Endometrial microvascular endothelial cells (primary cell): ENCODE data around the gene KCNJ8. TPM values are rescaled to one million over a fixed set of nuclear protein-coding genes. Genes with fewer than 3 reads are reported as not detected.
"Not testable (repeated sequence)": the region's sequence is repeated elsewhere in the genome, so short reads cannot be mapped to it uniquely, and the experiment has no call there.

Experiments
- in situ Hi-C: cut with HindIII; loops from 2 replicates; pipeline ENCODE4 v1.10.0; 2017; ENCODE audit warnings: low sequenced_read_pairs, low pct_unique_long_range_greater_than_20kb; ENCODE audit errors: inconsistent ontology term
- total RNA-seq: library from RNA; depleted of rRNA; stranded (reverse); fragments of >200 nt; gene quantifications from one replicate; pipeline ENCODE4 v1.2.3, GENCODE V29; 2015; ENCODE audit errors: inconsistent ontology term

Gene KCNJ8
- total RNA-seq: not detected

- in situ Hi-C loops: no loop called here
These were observed at the start of gene KCNJ8 for GRCh38 chr12:21774358-21775132. KCNJ8 (minus strand) TSS chr12:21774706; CDS start chr12:21773616, 1,090 bp downstream.

GRCh38 chr12:21823581-21823980 lies 49.1 kb upstream of the KCNJ8 start:
- in situ Hi-C loops: no loop called here

- in situ Hi-C loops: no loop called here
These were observed 45.2 kb upstream of the KCNJ8 start for GRCh38 chr12:21819678-21820077.

- in situ Hi-C loops: no loop called here
These were observed 44.7 kb upstream of the KCNJ8 start for GRCh38 chr12:21819236-21819635.

GRCh38 chr12:21818627-21819026 lies 44.1 kb upstream of the KCNJ8 start:
- in situ Hi-C loops: no loop called here

GRCh38 chr12:21815306-21816062 lies 41.0 kb upstream of the KCNJ8 start:
- in situ Hi-C loops: no loop called here

GRCh38 chr12:21814814-21815213 lies 40.3 kb upstream of the KCNJ8 start:
- in situ Hi-C loops: no loop called here

GRCh38 chr12:21814327-21814726 lies 39.8 kb upstream of the KCNJ8 start:
- in situ Hi-C loops: no loop called here

GRCh38 chr12:21813751-21814150 lies 39.2 kb upstream of the KCNJ8 start:
- in situ Hi-C loops: no loop called here

GRCh38 chr12:21813125-21813524 lies 38.6 kb upstream of the KCNJ8 start:
- in situ Hi-C loops: no loop called here

GRCh38 chr12:21812340-21812739 lies 37.8 kb upstream of the KCNJ8 start:
- in situ Hi-C loops: not testable (repeated sequence)

GRCh38 chr12:21809100-21809499 lies 34.6 kb upstream of the KCNJ8 start:
- in situ Hi-C loops: no loop called here

- in situ Hi-C loops: no loop called here
These were observed 31.7 kb upstream of the KCNJ8 start for GRCh38 chr12:21806255-21806654.

GRCh38 chr12:21801522-21802288 lies 27.2 kb upstream of the KCNJ8 start:
- in situ Hi-C loops: no loop called here

GRCh38 chr12:21800011-21800410 lies 25.5 kb upstream of the KCNJ8 start:
- in situ Hi-C loops: no loop called here

GRCh38 chr12:21797539-21797938 lies 23.0 kb upstream of the KCNJ8 start:
- in situ Hi-C loops: no loop called here

- in situ Hi-C loops: no loop called here
These were observed 21.3 kb upstream of the KCNJ8 start for GRCh38 chr12:21795648-21796328.

- in situ Hi-C loops: not testable (repeated sequence)
These were observed 20.5 kb upstream of the KCNJ8 start for GRCh38 chr12:21794807-21795595.
